ENCODE measurements around the gene UBXN10. TPM values are rescaled to one million over a fixed set of nuclear protein-coding genes. Genes with fewer than 3 reads are reported as not detected.

Gene UBXN10
- total and polyA plus RNA-seq, 2 of the 13 experiments (the other 11 are each of a cell fraction or from before 2014, with no cell fraction given): 0.04 to 0.05 TPM

GRCh38 chr1:20197329-20197791 lies 11.5 kb downstream of the UBXN10 start:
- DNase-seq (ENCODE audit: low spot score) (no peak), FAIRE-seq (no peak), ATAC-seq (no peak)
- Histone ChIP-seq H3K36me3 (replicated peaks in 1 of 2; ENCODE audit: control insufficient read depth in 1 of 2, insufficient read depth in 2 of 2, low read length in 2 of 2) (no peaks in the 10 kb centered on the region), H3K27me3 (ENCODE audit: control insufficient read depth in 1 of 2, insufficient read depth in 2 of 2, low read length in 2 of 2) (peaks cover 3 to 18% of the 10 kb centered on the region in 2 experiments; a peak in 3 of 5 replicates), H3K9me3 (ENCODE audit: low read length) (no peaks in the 10 kb centered on the region), H3K4me1 (ENCODE audit: insufficient read depth, low read length) (peaks cover 5% of the 10 kb centered on the region; the same call in 1 of the 2 replicates), H4K20me1 (ENCODE audit: insufficient read depth, low read length) (no peaks in the 10 kb centered on the region), H3K4me2 (ENCODE audit: low read depth, low read length) (no peak overlapping the region), H2AFZ (ENCODE audit: low read length) (no peak overlapping the region), H3K4me3 (replicated peaks in 1 of 3; ENCODE audit: insufficient read depth in 1 of 3, low read depth in 2 of 3, low read length in 3 of 3) (no peak overlapping the region), H3K27ac (ENCODE audit: extremely low read length, insufficient read depth, low read length) (no peak overlapping the region), H3K9ac (ENCODE audit: insufficient read depth, low read depth, low read length) (no peak overlapping the region), H3K79me2 (ENCODE audit: insufficient read depth, low read length) (no peaks in the 10 kb centered on the region)
- in situ Hi-C loops (cut with HindIII; ENCODE audit: extremely low pct_ligation_motif_present, low pct_unique_long_range_greater_than_20kb): loop anchor here (10.0 kb wide), 1 partner anchor 223 kb away; the partner anchor contains the start of gene PLA2G2A
- WGBS (ENCODE audit: low lambda C conversion rate): 35% methylated on average over 6 of the region's 6 CpGs
- no TSS peak for BruUV-seq (replicated peaks)
- intact Hi-C loops (cut with micrococcal nuclease; ENCODE audit: unreplicated experiment): no loop called here
- ChIA-PET CTCF (ENCODE audit: low intra/inter-chr PET ratio, low total read pairs) (no interaction called here), POLR2A (no interaction called here)
- TF ChIP-seq ARNTL (CRISPR knock-in tag; IDR thresholded peaks at IDR 0.05) (no peak), PAX8 (CRISPR knock-in tag; IDR thresholded peaks at IDR 0.05; ENCODE audit: borderline replicate concordance) (no peak), MED8 (CRISPR knock-in tag; IDR thresholded peaks at IDR 0.05; ENCODE audit: insufficient replicate concordance) (no peak), MLLT10 (CRISPR knock-in tag; IDR thresholded peaks at IDR 0.05) (no peak), FOXJ3 (CRISPR knock-in tag; IDR thresholded peaks at IDR 0.05; ENCODE audit: borderline replicate concordance) (no peak), ZSCAN30 (CRISPR knock-in tag; IDR thresholded peaks at IDR 0.05) (no peak), RARG (CRISPR knock-in tag; IDR thresholded peaks at IDR 0.05; ENCODE audit: low read depth) (no peak), ZNF788 (CRISPR knock-in tag; IDR thresholded peaks at IDR 0.05; ENCODE audit: borderline replicate concordance) (no peak), ZSCAN29 (CRISPR knock-in tag; conservative IDR thresholded peaks at IDR 0.05) (no peak), ZKSCAN8 (CRISPR knock-in tag; IDR thresholded peaks at IDR 0.05; ENCODE audit: borderline replicate concordance) (no peak)
- TF ChIP-seq, protein P1, sequence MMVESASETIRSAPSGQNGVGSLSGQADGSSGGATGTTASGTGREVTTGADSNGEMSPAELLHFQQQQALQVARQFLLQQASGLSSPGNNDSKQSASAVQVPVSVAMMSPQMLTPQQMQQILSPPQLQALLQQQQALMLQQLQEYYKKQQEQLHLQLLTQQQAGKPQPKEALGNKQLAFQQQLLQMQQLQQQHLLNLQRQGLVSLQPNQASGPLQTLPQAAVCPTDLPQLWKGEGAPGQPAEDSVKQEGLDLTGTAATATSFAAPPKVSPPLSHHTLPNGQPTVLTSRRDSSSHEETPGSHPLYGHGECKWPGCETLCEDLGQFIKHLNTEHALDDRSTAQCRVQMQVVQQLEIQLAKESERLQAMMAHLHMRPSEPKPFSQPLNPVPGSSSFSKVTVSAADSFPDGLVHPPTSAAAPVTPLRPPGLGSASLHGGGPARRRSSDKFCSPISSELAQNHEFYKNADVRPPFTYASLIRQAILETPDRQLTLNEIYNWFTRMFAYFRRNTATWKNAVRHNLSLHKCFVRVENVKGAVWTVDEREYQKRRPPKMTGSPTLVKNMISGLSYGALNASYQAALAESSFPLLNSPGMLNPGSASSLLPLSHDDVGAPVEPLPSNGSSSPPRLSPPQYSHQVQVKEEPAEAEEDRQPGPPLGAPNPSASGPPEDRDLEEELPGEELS (CRISPR knock-in tag; IDR thresholded peaks at IDR 0.05): no peak
